Measurements from ENCODE around the gene ATN1.

- TF ChIP-seq CTCF (conservative IDR thresholded peaks at IDR 0.05; ENCODE audit: low read depth, low read length) (no peak), POLR2A (IDR thresholded peaks at IDR 0.05; ENCODE audit: low read depth, low read length) (no peak), BHLHE40 (IDR thresholded peaks at IDR 0.05; ENCODE audit: low read depth, low read length) (no peak)
These were observed 8.2 kb upstream of the ATN1 start for GRCh38 chr12:6919588-6919987.

All from IMR-90 (cell line).